GM21515 (cell line): ENCODE results near the gene PEX14.

Experiments
- ATAC-seq: cut with Tn5 transposase; IDR thresholded peaks from one replicate; pipeline ENCODE4 v1.9.1; 2021; ENCODE audit not compliant: unreplicated experiment

Gene PEX14

DNA sequence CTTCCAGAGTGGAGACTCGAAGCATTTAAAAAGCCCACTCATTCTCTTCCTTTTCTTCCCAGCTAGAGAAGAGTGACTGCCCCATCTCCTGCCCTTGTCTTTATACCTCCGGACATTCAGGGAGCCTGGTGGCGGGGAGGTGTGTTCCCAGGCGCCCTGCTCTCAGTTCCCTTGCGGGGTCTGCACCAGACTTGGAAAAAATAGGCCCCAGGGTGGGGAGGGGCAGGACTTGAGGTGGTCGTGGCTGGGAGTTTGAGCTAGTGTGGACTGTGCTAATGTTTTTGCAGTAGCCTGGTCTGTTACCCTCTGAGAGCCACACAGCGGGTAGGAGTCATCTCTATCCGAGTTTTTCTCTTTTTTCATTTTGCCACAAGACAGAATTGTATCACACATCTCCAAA is 139.1 kb downstream of the PEX14 start:
- no peak for ATAC-seq

- no peak for ATAC-seq
These were observed 139.9 kb downstream of the PEX14 start for GRCh38 chr1:10614377-10615225.

DNA sequence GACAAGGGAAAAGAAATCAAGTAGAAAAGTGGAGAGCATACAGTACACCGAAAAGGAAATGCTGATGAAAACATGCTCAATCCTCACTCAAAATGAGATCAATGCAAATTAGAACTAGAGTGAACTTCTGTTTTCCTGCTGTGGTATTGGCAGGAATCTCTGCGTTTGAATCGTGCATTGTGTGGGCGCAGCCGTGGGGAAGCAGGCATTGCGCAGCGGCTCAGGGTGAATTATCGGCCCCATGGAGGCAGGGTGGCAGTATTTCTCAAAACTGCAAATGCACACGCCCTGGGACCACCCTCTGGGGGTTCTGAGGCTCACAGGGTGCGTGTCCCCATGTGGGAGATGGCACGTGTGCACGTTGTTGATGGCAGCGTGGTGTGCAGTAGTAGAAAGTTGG is 140.6 kb downstream of the PEX14 start:
- ATAC-seq, result no peak

GRCh38 chr1:10615932-10616671 is 141.4 kb downstream of the PEX14 start:
- no peak for ATAC-seq

GRCh38 chr1:10616696-10617095 is 141.9 kb downstream of the PEX14 start:
- no peak for ATAC-seq

DNA sequence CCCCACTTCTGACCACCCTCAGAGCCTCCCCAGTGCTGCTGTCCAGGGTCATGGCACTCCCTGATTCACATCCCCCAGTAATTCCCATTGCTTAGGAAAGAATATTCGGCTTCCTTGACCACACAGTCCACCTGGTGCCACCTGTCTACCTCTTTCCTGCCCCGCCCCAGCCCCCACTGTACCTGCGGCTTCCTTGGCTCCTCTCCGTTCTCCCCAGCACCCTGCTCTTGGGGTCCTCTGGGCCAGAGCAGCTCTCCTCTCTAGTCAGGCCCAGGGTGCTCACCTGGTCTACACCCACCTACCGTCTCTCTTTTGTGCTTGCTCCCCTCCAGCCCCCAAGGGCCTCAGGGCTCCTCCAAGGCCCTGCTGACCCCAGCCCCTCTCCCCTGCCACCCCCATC is 142.6 kb downstream of the PEX14 start:
- no peak for ATAC-seq

- ATAC-seq, result no peak
These were observed 143.5 kb downstream of the PEX14 start for GRCh38 chr1:10617931-10618885.

- no peak for ATAC-seq
These were observed 146.0 kb downstream of the PEX14 start for GRCh38 chr1:10620776-10621175.

- ATAC-seq, result no peak
These were observed 147.2 kb downstream of the PEX14 start for GRCh38 chr1:10621906-10622305.

DNA sequence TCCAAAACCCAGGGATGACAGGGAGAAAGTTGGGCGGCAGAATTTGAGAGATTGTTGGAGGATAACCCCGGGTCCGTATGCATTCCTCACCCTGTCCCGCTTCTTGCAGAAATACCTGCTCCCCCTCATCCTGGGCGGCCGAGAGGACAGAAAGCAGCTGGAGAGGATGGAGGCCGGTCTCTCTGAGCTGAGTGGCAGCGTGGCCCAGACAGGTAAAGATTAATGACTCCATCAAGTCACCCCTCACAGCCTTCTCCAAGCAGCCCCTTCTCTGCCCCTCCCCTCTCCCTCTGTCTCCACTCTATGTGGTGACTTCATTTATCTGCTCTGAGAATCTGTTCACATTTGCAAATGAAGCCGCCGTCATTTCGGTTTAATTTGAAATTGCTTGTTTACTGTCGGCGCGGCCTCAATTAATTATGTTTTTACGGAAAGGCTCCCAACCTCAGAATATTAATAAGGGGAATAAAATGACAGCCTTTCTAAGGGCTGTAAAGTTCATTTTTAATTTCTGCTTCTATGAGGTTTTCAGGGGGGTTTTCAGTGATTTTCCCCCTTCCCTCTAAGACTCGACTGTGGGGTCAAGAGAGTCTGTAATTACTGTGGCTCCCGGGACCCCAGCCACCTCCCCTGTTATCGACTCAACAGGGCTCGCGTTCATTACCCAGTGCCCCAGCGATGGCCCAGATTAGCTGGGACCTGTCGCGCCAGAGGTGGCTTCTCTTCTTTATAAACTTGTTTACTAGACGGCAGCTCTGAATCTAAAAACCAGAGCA is 148.3 kb downstream of the PEX14 start:
- ATAC-seq, result no peak

DNA sequence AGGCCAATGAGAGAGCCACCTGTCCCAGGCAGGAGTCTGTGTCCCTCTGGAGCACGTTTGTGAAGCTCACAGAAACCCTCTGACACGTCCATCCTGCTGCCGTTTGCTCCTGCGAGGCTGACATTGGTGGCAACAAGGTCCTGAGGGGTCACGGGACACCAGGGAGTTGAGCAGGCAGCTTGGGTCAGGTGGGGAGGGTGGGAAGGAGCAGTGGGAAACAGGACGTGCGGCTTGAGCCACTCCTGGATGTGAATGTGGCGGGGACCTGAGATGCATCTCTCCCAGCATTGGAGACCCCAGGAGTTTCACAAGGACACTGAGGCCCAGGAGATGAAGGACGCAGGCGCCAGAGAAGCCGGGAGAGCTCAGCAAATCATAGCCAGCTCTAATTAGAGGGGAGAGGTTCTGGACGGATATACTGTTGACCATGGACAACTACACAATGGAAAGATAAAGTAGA is 149.0 kb downstream of the PEX14 start:
- no peak for ATAC-seq

GRCh38 chr1:10624256-10625050 is 149.7 kb downstream of the PEX14 start:
- no peak for ATAC-seq

- ATAC-seq, result no peak
These were observed 150.3 kb downstream of the PEX14 start for GRCh38 chr1:10625076-10625475.

DNA sequence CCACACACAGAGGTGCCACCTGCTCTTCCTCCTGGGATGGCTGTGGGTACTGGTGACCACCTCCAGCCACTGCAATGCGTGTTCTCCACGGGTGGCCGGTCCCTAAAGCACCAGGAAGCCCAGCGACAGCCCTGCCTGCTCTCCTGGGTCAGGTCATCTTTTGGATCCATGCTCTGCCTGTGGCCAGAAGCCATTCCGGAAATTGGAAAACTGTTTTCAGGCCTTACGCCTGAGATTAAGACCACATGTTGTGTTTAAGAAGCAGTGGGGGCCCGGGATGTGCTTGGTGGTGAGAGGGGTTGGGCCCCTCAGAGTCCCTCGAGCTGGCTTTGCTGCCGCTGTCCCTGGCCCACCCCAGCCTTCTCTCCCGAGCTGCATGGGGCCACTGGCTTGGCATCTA is 150.8 kb downstream of the PEX14 start:
- no peak for ATAC-seq

DNA sequence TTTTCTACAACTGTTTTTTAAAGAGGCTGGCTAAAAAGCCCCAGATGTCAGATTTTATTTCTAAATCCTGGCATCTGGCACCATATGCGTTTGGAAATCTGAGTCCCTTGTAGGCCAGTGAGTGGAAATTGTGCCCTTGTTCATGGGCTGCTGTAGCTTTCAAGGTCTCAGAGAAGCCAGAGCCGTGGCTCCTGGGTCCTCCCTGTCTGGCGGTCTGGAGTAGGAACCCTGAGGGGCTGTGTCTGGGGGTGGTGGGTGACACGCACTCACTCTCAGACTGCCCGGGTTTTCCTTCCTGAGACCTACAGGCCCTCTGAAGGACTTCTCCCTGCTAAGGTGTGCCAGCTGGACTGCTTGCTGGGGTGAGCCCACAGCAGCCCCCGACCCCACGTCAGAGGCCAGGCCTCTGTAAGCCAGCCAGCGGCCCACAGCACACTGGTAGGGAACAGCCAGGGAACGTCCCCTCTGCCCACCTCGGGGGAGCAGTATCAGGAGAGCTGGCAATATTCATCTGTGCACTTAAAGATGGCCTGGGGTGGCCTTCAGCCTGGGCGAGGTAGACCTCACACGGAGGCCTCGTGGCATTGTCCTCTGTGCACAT is 151.5 kb downstream of the PEX14 start:
- no peak for ATAC-seq

DNA sequence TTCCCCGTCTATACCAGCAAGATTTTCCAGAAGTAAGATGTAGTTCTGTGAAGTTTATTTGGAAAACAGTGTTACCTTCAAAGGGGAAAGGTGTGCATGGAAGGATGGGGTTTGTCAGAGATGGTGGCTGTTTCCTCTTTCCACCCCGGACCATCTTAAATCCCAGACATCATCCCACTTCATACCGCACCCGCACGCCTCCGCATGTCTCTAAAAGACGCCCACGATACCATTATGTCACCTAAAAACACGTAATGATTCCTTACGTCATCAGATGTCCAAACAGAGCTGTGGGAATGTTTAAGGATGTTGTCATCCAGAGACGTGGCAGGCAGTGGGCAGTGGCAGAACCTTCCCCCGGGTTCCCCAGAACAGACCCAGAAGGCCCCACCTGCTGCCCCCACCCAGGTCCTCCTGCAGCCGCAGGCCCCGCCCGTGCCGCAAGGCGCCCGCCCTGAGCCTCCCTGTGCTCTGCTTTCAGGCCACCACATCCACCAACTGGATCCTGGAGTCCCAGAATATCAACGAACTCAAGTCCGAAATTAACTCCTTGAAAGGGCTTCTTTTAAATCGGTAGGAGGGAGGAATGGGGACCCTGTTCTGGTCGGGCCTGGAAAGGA is 152.2 kb downstream of the PEX14 start:
- ATAC-seq, result no peak

DNA sequence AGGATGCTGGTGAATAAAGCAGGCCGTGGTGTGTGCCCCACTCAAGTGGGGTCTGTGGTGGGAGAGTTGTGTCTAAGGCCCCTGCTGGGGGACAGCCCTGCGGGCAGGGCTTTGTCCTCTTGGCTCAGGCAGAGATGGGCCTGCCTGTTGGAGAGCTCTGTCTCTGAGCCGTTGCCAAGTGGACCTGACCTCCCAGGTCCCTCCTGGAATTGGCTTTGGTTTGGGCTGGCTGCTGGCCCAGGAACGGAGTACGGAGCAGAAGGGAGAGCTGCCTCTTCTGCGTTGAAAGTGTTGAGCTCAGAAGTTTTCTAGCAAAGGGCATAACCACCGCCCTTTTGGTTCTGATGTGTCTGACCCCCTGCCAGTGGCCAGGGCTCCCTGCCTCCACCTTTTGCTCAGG is 153.9 kb downstream of the PEX14 start:
- no peak for ATAC-seq

GRCh38 chr1:10629091-10629815 is 154.5 kb downstream of the PEX14 start:
- ATAC-seq, result no peak
